Measurements from ENCODE around the gene DNAH12. TPM values are rescaled to one million over a fixed set of nuclear protein-coding genes. Genes with fewer than 3 reads are reported as not detected.

Gene DNAH12
- total and polyA plus RNA-seq, 2 experiments from 2014 or later = 0.11 to 0.54 TPM

GRCh38 chr3:57409471-57409870 lies 134.7 kb downstream of the DNAH12 start:
- Histone ChIP-seq H3K9me2 (ENCODE audit: insufficient read depth) (no peaks in the 10 kb centered on the region), H3K9me3 (ENCODE audit: low read depth) (no peaks in the 10 kb centered on the region), H3K9ac (no peak overlapping the region), H3K27ac (no peak overlapping the region), H3K79me2 (ENCODE audit: insufficient read depth) (no peaks in the 10 kb centered on the region), H3K4me3 (no peak overlapping the region), H2AFZ (no peak overlapping the region), H3K4me2 (ENCODE audit: unreplicated experiment) (no peak overlapping the region), H4K20me1 (ENCODE audit: insufficient read depth) (no peaks in the 10 kb centered on the region), H3K27me3 (replicated peaks; ENCODE audit: insufficient read depth) (peaks cover 15% of the 10 kb centered on the region; the same call in 1 of the 2 replicates), H3K36me3 (ENCODE audit: low read depth) (no peaks in the 10 kb centered on the region), H3K4me1 (ENCODE audit: insufficient read depth) (no peaks in the 10 kb centered on the region), H3F3A (ENCODE audit: insufficient read depth) (no peaks in the 10 kb centered on the region)
- in situ Hi-C loops (cut with MboI) = no loop called here
- WGBS, 2 experiments (ENCODE audit: low coverage in 1 of 2, low lambda C conversion rate in 2 of 2, missing lambda C conversion rate in 2 of 2) = 34 to 39% methylated on average over 2 of the region's 2 CpGs
- TF ChIP-seq EZH2 (IDR thresholded peaks at IDR 0.05; ENCODE audit: insufficient read depth, poor library complexity, severe bottlenecking) (no peak), EZH2phosphoT487 (IDR thresholded peaks at IDR 0.05; ENCODE audit: insufficient read depth, low read depth) (no peak)
- DNase-seq = no peak

- Histone ChIP-seq H3K9ac (no peak overlapping the region), H3K4me3 (no peak overlapping the region), H3K27ac (no peak overlapping the region), H3F3A (ENCODE audit: insufficient read depth) (no peaks in the 10 kb centered on the region), H3K79me2 (ENCODE audit: insufficient read depth) (no peaks in the 10 kb centered on the region), H3K36me3 (ENCODE audit: low read depth) (no peaks in the 10 kb centered on the region), H3K4me2 (ENCODE audit: unreplicated experiment) (no peak overlapping the region), H3K4me1 (ENCODE audit: insufficient read depth) (no peaks in the 10 kb centered on the region), H3K9me2 (ENCODE audit: insufficient read depth) (no peaks in the 10 kb centered on the region), H4K20me1 (ENCODE audit: insufficient read depth) (no peaks in the 10 kb centered on the region), H3K27me3 (replicated peaks; ENCODE audit: insufficient read depth) (0 out of 2 replicates have a peak, but pooled peaks cover under 1% of the 10 kb centered on the region), H2AFZ (no peak overlapping the region), H3K9me3 (ENCODE audit: low read depth) (no peaks in the 10 kb centered on the region)
- DNase-seq = no peak
- in situ Hi-C loops (cut with MboI) = no loop called here
- WGBS, 2 experiments (ENCODE audit: low coverage in 1 of 2, low lambda C conversion rate in 2 of 2, missing lambda C conversion rate in 2 of 2) = 53 to 60% methylated on average over 5 of the region's 5 CpGs
- TF ChIP-seq EZH2phosphoT487 (IDR thresholded peaks at IDR 0.05; ENCODE audit: insufficient read depth, low read depth) = no peak
- no peak for TF ChIP-seq EZH2 (IDR thresholded peaks at IDR 0.05; ENCODE audit: insufficient read depth, poor library complexity, severe bottlenecking)
Measured at GRCh38 chr3:57402675-57403074, 141.5 kb downstream of the DNAH12 start.

- 5 to 6% methylated on average over 3 of the region's 3 CpGs for WGBS, 2 experiments (ENCODE audit: low coverage in 1 of 2, low lambda C conversion rate in 2 of 2, missing lambda C conversion rate in 2 of 2)
- Histone ChIP-seq H4K20me1 (ENCODE audit: insufficient read depth) (no peaks in the 10 kb centered on the region), H3K4me1 (ENCODE audit: insufficient read depth) (no peaks in the 10 kb centered on the region), H3F3A (ENCODE audit: insufficient read depth) (no peaks in the 10 kb centered on the region), H3K79me2 (ENCODE audit: insufficient read depth) (no peaks in the 10 kb centered on the region), H3K9ac (no peak overlapping the region), H2AFZ (peak overlapping the region; percentile 77), H3K27me3 (replicated peaks; ENCODE audit: insufficient read depth) (no peaks in the 10 kb centered on the region), H3K9me2 (ENCODE audit: insufficient read depth) (no peaks in the 10 kb centered on the region), H3K27ac (no peak overlapping the region), H3K9me3 (ENCODE audit: low read depth) (no peaks in the 10 kb centered on the region), H3K36me3 (ENCODE audit: low read depth) (no peaks in the 10 kb centered on the region), H3K4me3 (no peak overlapping the region), H3K4me2 (ENCODE audit: unreplicated experiment) (peak overlapping the region; percentile 58)
- peak; percentile 63 for DNase-seq
- no peak for TF ChIP-seq EZH2phosphoT487 (IDR thresholded peaks at IDR 0.05; ENCODE audit: insufficient read depth, low read depth)
- TF ChIP-seq EZH2 (IDR thresholded peaks at IDR 0.05; ENCODE audit: insufficient read depth, poor library complexity, severe bottlenecking) = no peak
- in situ Hi-C loops (cut with MboI) = loop anchor here (25.0 kb wide), 1 partner anchor 440 kb away; no protein-coding TSS in a partner anchor
Measured at GRCh38 chr3:57397175-57398026, 146.7 kb downstream of the DNAH12 start.

- H3K9me2 ChIP-seq (ENCODE audit: insufficient read depth) = no peaks in the 10 kb centered on the region
- TF ChIP-seq EZH2phosphoT487 (IDR thresholded peaks at IDR 0.05; ENCODE audit: insufficient read depth, low read depth) (no peak), EZH2 (IDR thresholded peaks at IDR 0.05; ENCODE audit: insufficient read depth, poor library complexity, severe bottlenecking) (no peak)
- H3K9ac ChIP-seq = no peak overlapping the region
- H3K4me3 ChIP-seq = no peak overlapping the region
- H3K4me2 ChIP-seq (ENCODE audit: unreplicated experiment) = no peak overlapping the region
- WGBS, 2 experiments (ENCODE audit: low coverage in 1 of 2, low lambda C conversion rate in 2 of 2, missing lambda C conversion rate in 2 of 2) = 45 to 51% methylated on average over 3 of the region's 3 CpGs
- no peak for DNase-seq
- no peaks in the 10 kb centered on the region for H3K9me3 ChIP-seq (ENCODE audit: low read depth)
- no peaks in the 10 kb centered on the region for H3K27me3 ChIP-seq (replicated peaks; ENCODE audit: insufficient read depth)
- no peaks in the 10 kb centered on the region for H3K79me2 ChIP-seq (ENCODE audit: insufficient read depth)
- H4K20me1 ChIP-seq (ENCODE audit: insufficient read depth) = no peaks in the 10 kb centered on the region
- no peaks in the 10 kb centered on the region for H3K4me1 ChIP-seq (ENCODE audit: insufficient read depth)
- H3K27ac ChIP-seq = no peak overlapping the region
- no peaks in the 10 kb centered on the region for H3K36me3 ChIP-seq (ENCODE audit: low read depth)
- H3F3A ChIP-seq (ENCODE audit: insufficient read depth) = no peaks in the 10 kb centered on the region
- in situ Hi-C loops (cut with MboI) = loop anchor here (25.0 kb wide), 1 partner anchor 443 kb away; no protein-coding TSS in a partner anchor
- peak overlapping the region; percentile 20 for H2AFZ ChIP-seq
Measured at GRCh38 chr3:57393977-57394376, 150.2 kb downstream of the DNAH12 start.
